Kidney (tissue), 14 donors: ENCODE results near the gene EDEM2. TPM values are rescaled to one million over a fixed set of nuclear protein-coding genes. Genes with fewer than 3 reads are reported as not detected.
"Not testable (repeated sequence)": the region's sequence is repeated elsewhere in the genome, so short reads cannot be mapped to it uniquely, and the experiment has no call there.

ENCODE experiments used
- DNase-seq, 5 donors: peaks; one replicate each; pipeline ENCODE4 v3.0.0-alpha.2; 2013 to 2020
- FAIRE-seq: peaks from 2 replicates; lab custom pipeline; 2012; peaks lifted over from hg19 to GRCh38; lab: Jason Lieb, UNC
- H3K27ac ChIP-seq, 2 donors: one replicate each; pipeline ENCODE4 v1.7.0; 2013; ENCODE audit warnings: low read depth in 2 of 2, low read length in 2 of 2, inconsistent platforms in 1 of 2
- H3K27me3 ChIP-seq: one replicate; pipeline ENCODE4 v1.7.1; 2013; ENCODE audit warnings: low read length, inconsistent platforms; ENCODE audit not compliant: control insufficient read depth, insufficient read depth
- H3K36me3 ChIP-seq, 3 donors: one replicate each; pipeline versions ENCODE4 v1.7.0 to v1.7.1; 2013; ENCODE audit warnings: low read length in 3 of 3, control low read depth in 1 of 3, inconsistent platforms in 1 of 3; ENCODE audit not compliant: insufficient read depth in 3 of 3, control insufficient read depth in 2 of 3
- H3K4me1 ChIP-seq, 3 donors: one replicate each; pipeline versions ENCODE4 v1.7.0 to v1.7.1; 2013; ENCODE audit warnings: low read length in 3 of 3, inconsistent platforms in 1 of 3, low read depth in 1 of 3; ENCODE audit not compliant: control insufficient read depth in 2 of 3, insufficient read depth in 2 of 3
- H3K4me3 ChIP-seq, 3 donors: one replicate each; pipeline versions ENCODE4 v1.7.0 to v1.8.1; 2013; ENCODE audit warnings: low read length in 3 of 3, control low read depth in 1 of 3, inconsistent platforms in 1 of 3
- H3K9ac ChIP-seq, 3 donors: one replicate each; pipeline versions ENCODE4 v1.7.0 to v1.7.1; 2013; ENCODE audit warnings: low read length in 3 of 3, control low read depth in 1 of 3, inconsistent platforms in 1 of 3
- H3K9me3 ChIP-seq, 3 donors: one replicate each; pipeline versions ENCODE4 v1.7.0 to v1.7.1; 2013; ENCODE audit warnings: low read length in 3 of 3, control low read depth in 1 of 3, inconsistent platforms in 1 of 3; ENCODE audit not compliant: control insufficient read depth in 2 of 3, insufficient read depth in 1 of 3
- CTCF ChIP-seq: IDR thresholded peaks from 3 replicates; pipeline ENCODE4 v1.5.1; 2012; ENCODE audit warnings: mild to moderate bottlenecking, moderate library complexity, borderline replicate concordance; ENCODE audit not compliant: insufficient read depth; ENCODE audit errors: extremely low read depth
- intact Hi-C: fragments of 100-400 bp; cut with DNase I; formaldehyde crosslinking; loops from one replicate; pipeline ENCODE4 v1.11.1; 2022
- polyA plus RNA-seq: library from polyadenylated mRNA; stranded (reverse); fragments of 350-450 nt; fragmentation: Illumina TruSeq; extraction: RNeasy Lipid Tissue Mini Kit (QIAGEN cat#74804); gene quantifications from one replicate; pipeline ENCODE4 v1.2.3, GENCODE V29; 2014; ENCODE audit warnings: low read depth, low replicate concordance; ENCODE audit not compliant: insufficient read depth
- total RNA-seq: library from RNA; stranded (reverse); fragmentation: NEBNext Ultra II Directional; extraction: Animal tissue kit (Norgen Biotek cat#: 25700); gene quantifications from one replicate; pipeline ENCODE4 v1.2.1, GENCODE V29; 2021
- donor health status: control.
- donor health status: control.
- donor health status: control.
- donor health status: control.
- donor health status: control.
- donor health status: DM: yes; HTN: yes; CAD: no.
- donor health status: Normal renal cell carcinoma (clear cell type).

Gene EDEM2
- total and polyA plus RNA-seq, 2 donors from 2014 or later, result 27.1 to 30.0 TPM

GRCh38 chr20:35155936-35156335, 8.8 kb upstream of the EDEM2 start:
- Histone ChIP-seq H3K4me1 (no peaks in the 10 kb centered on the region), H3K27me3 (no peaks in the 10 kb centered on the region), H3K27ac (no peak overlapping the region), H3K9me3 (no peaks in the 10 kb centered on the region), H3K4me3 (no peak overlapping the region), H3K36me3 (no peaks in the 10 kb centered on the region), H3K9ac (no peak overlapping the region)
- intact Hi-C loops, result no loop called here
- no peak for TF ChIP-seq CTCF
- DNase-seq, result no peak
- no peak for FAIRE-seq

GRCh38 chr20:35151736-35152135, 4.6 kb upstream of the EDEM2 start:
- Histone ChIP-seq H3K27ac (no peak overlapping the region), H3K9me3 (no peaks in the 10 kb centered on the region), H3K36me3 (no peaks in the 10 kb centered on the region), H3K27me3 (no peaks in the 10 kb centered on the region), H3K4me3 (no peak overlapping the region), H3K9ac (no peak overlapping the region), H3K4me1 (peaks cover 0 to under 1% (median 0%) of the 10 kb centered on the region in 3 donors)
- no peak for TF ChIP-seq CTCF
- intact Hi-C loops, result no loop called here
- DNase-seq, result no peak
- no peak for FAIRE-seq

GRCh38 chr20:35150846-35151579, 3.9 kb upstream of the EDEM2 start:
- H3K27me3 ChIP-seq, result no peaks in the 10 kb centered on the region
- no peaks in the 10 kb centered on the region for H3K9me3 ChIP-seq
- peaks cover 0 to 6% (median 5%) of the 10 kb centered on the region in 3 donors for H3K4me1 ChIP-seq
- no peaks in the 10 kb centered on the region for H3K36me3 ChIP-seq
- no peak overlapping the region for H3K4me3 ChIP-seq
- DNase-seq, result no peak
- FAIRE-seq, result no peak
- intact Hi-C loops, result no loop called here
- no peak overlapping the region for H3K9ac ChIP-seq
- no peak overlapping the region for H3K27ac ChIP-seq
- TF ChIP-seq CTCF, result no peak

GRCh38 chr20:35147575-35148071, 487 bp upstream of the EDEM2 start:
- Histone ChIP-seq H3K36me3 (peaks cover 0 to 17% (median 0%) of the 10 kb centered on the region in 3 donors), H3K9ac (peak overlapping the region; percentile 56 to 93 (median 73)), H3K4me1 (peaks cover 0 to 13% (median 9%) of the 10 kb centered on the region in 3 donors), H3K4me3 (peak overlapping the region; percentile 84 to 99 (median 96)), H3K27ac (peak overlapping the region; percentile 57 to 93)
- DNase-seq, result peak in 2 of 5 donors; percentile 9 to 14
- H3K9me3 ChIP-seq, H3K27me3 ChIP-seq, FAIRE-seq, intact Hi-C loops: not testable (repeated sequence)
